ENCODE data around the gene LRGUK. TPM values are rescaled to one million over a fixed set of nuclear protein-coding genes. Genes with fewer than 3 reads are reported as not detected.

LRGUK gene
- total RNA-seq, 4 donors from 2014 or later, result 0.08 to 0.61 (median 0.39) TPM

- Histone ChIP-seq H3K27ac (no peak overlapping the region), H3K36me3 (peaks cover 0 to 84% (median 0%) of the 10 kb centered on the region in 3 donors)
- WGBS, 2 donors, result 75 to 82% methylated on average over 2 of the region's 2 CpGs
These were observed 175.0 kb downstream of the LRGUK start for GRCh38 chr7:134302120-134302519.

GRCh38 chr7:134307320-134307719 is 180.2 kb downstream of the LRGUK start:
- Histone ChIP-seq H3K36me3 (peaks cover 0 to 48% (median 0%) of the 10 kb centered on the region in 3 donors), H3K27me3 (no peaks in the 10 kb centered on the region), H3K4me3 (no peak overlapping the region), H3K4me1 (no peaks in the 10 kb centered on the region), H3K9me3 (no peaks in the 10 kb centered on the region), H3K27ac (no peak overlapping the region)
- 63 to 84% methylated on average over 1 of the region's 1 CpG for WGBS, 2 donors
- intact Hi-C loops (cut with DNase I), result no loop called here
- no peak for DNase-seq
- TF ChIP-seq, protein P1, sequence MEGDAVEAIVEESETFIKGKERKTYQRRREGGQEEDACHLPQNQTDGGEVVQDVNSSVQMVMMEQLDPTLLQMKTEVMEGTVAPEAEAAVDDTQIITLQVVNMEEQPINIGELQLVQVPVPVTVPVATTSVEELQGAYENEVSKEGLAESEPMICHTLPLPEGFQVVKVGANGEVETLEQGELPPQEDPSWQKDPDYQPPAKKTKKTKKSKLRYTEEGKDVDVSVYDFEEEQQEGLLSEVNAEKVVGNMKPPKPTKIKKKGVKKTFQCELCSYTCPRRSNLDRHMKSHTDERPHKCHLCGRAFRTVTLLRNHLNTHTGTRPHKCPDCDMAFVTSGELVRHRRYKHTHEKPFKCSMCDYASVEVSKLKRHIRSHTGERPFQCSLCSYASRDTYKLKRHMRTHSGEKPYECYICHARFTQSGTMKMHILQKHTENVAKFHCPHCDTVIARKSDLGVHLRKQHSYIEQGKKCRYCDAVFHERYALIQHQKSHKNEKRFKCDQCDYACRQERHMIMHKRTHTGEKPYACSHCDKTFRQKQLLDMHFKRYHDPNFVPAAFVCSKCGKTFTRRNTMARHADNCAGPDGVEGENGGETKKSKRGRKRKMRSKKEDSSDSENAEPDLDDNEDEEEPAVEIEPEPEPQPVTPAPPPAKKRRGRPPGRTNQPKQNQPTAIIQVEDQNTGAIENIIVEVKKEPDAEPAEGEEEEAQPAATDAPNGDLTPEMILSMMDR (IDR thresholded peaks at IDR 0.05), result no peak
- no peak for TF ChIP-seq POLR2A (IDR thresholded peaks at IDR 0.05)

More at GRCh38 chr7:134302120-134302519, 175.0 kb downstream of the LRGUK start:
- no peak for DNase-seq
- intact Hi-C loops (cut with DNase I), result no loop called here
- TF ChIP-seq, protein P1 (IDR thresholded peaks at IDR 0.05), result no peak
- TF ChIP-seq POLR2A (IDR thresholded peaks at IDR 0.05), result no peak
- Histone ChIP-seq H3K27me3 (no peaks in the 10 kb centered on the region), H3K4me1 (no peaks in the 10 kb centered on the region), H3K4me3 (no peak overlapping the region), H3K9me3 (no peaks in the 10 kb centered on the region)

GRCh38 chr7:134308548-134308947 is 181.4 kb downstream of the LRGUK start:
- no peak for DNase-seq
- H3K4me1 ChIP-seq, result no peaks in the 10 kb centered on the region
- 90 to 93% methylated on average over 4 of the region's 4 CpGs for WGBS, 2 donors
- H3K27me3 ChIP-seq, result no peaks in the 10 kb centered on the region
- no peak overlapping the region for H3K27ac ChIP-seq
- intact Hi-C loops (cut with DNase I), result no loop called here
- no peaks in the 10 kb centered on the region for H3K9me3 ChIP-seq
- peaks cover 0 to 36% (median 0%) of the 10 kb centered on the region in 3 donors for H3K36me3 ChIP-seq
- no peak overlapping the region for H3K4me3 ChIP-seq
- TF ChIP-seq, protein P1 (IDR thresholded peaks at IDR 0.05), result no peak
- TF ChIP-seq POLR2A (IDR thresholded peaks at IDR 0.05), result no peak

GRCh38 chr7:134311807-134312206 is 184.7 kb downstream of the LRGUK start:
- Histone ChIP-seq H3K4me1 (peaks cover 6 to 9% (median 7%) of the 10 kb centered on the region in 3 donors), H3K4me3 (no peak overlapping the region), H3K36me3 (peaks cover 0 to 14% (median 0%) of the 10 kb centered on the region in 3 donors), H3K27me3 (no peaks in the 10 kb centered on the region), H3K9me3 (no peaks in the 10 kb centered on the region), H3K27ac (no peak overlapping the region)
- no peak for DNase-seq
- 92 to 100% methylated on average over 4 of the region's 4 CpGs for WGBS, 2 donors
- intact Hi-C loops (cut with DNase I), result no loop called here
- TF ChIP-seq, protein P1 (IDR thresholded peaks at IDR 0.05), result no peak
- no peak for TF ChIP-seq POLR2A (IDR thresholded peaks at IDR 0.05)

GRCh38 chr7:134312717-134313116 is 185.6 kb downstream of the LRGUK start:
- DNase-seq, result no peak
- 86 to 90% methylated on average over 6 of the region's 6 CpGs for WGBS, 2 donors
- no peak overlapping the region for H3K27ac ChIP-seq
- TF ChIP-seq POLR2A (IDR thresholded peaks at IDR 0.05), result no peak
- TF ChIP-seq, protein P1 (IDR thresholded peaks at IDR 0.05), result no peak
- peaks cover 6 to 15% (median 10%) of the 10 kb centered on the region in 3 donors for H3K4me1 ChIP-seq
- no peaks in the 10 kb centered on the region for H3K9me3 ChIP-seq
- intact Hi-C loops (cut with DNase I), result no loop called here
- H3K4me3 ChIP-seq, result no peak overlapping the region
- H3K36me3 ChIP-seq, result peaks cover 0 to 9% (median 0%) of the 10 kb centered on the region in 3 donors
- H3K27me3 ChIP-seq, result no peaks in the 10 kb centered on the region

All from esophagus squamous epithelium (tissue), 5 donors.